Stimulated activated CD4-positive, alpha-beta T cell treated with anti-CD3 and anti-CD28 coated beads, Interleukin-2, amount 100 ng/mL, for 48 hours (primary cell): ENCODE data around the gene CRYGB.

Source experiments
- DNase-seq, 2 donors: peaks; one replicate each; pipeline ENCODE4 v3.0.0-alpha.2; 2020

Gene CRYGB

GRCh38 chr2:208146006-208146405 lies at the start of gene CRYGB:
Gene CRYGB, minus strand, starts transcription at chr2:208146158. Its CDS starts 38 bp downstream, at chr2:208146120.
- DNase-seq = no peak

- no peak for DNase-seq
These were observed 49.6 kb upstream of the CRYGB start for GRCh38 chr2:208195531-208195930.

GRCh38 chr2:208192611-208193236 lies 46.8 kb upstream of the CRYGB start:
- DNase-seq = no peak

GRCh38 chr2:208189810-208190503 lies 44.0 kb upstream of the CRYGB start, which contains the start of gene C2orf80:
Gene C2orf80, minus strand, starts transcription at chr2:208190030. Its CDS starts 3,044 bp downstream, at chr2:208186986.
- no peak for DNase-seq

- DNase-seq = no peak
These were observed 43.3 kb upstream of the CRYGB start for GRCh38 chr2:208189069-208189809.

- no peak for DNase-seq
These were observed 40.9 kb upstream of the CRYGB start for GRCh38 chr2:208186893-208187292.

GRCh38 chr2:208186465-208186864 lies 40.5 kb upstream of the CRYGB start:
- DNase-seq = no peak

GRCh38 chr2:208183972-208184705 lies 38.2 kb upstream of the CRYGB start:
- no peak for DNase-seq

GRCh38 chr2:208183526-208183925 lies 37.6 kb upstream of the CRYGB start:
- DNase-seq = no peak

GRCh38 chr2:208182835-208183234 lies 36.9 kb upstream of the CRYGB start:
- no peak for DNase-seq

GRCh38 chr2:208179028-208179609 lies 33.2 kb upstream of the CRYGB start:
- DNase-seq = no peak

GRCh38 chr2:208175840-208176153 lies 29.8 kb upstream of the CRYGB start:
- no peak for DNase-seq

GRCh38 chr2:208175069-208175839 lies 29.3 kb upstream of the CRYGB start:
- peak; percentile 54 to 61 for DNase-seq

GRCh38 chr2:208174144-208174543 lies 28.2 kb upstream of the CRYGB start:
- no peak for DNase-seq

- DNase-seq = no peak
These were observed 26.2 kb upstream of the CRYGB start for GRCh38 chr2:208172125-208172524.

- DNase-seq = no peak
These were observed 19.2 kb upstream of the CRYGB start for GRCh38 chr2:208164951-208165755.

GRCh38 chr2:208163489-208163888 lies 17.5 kb upstream of the CRYGB start, which contains the start of gene CRYGA:
Gene CRYGA, minus strand, starts transcription at chr2:208163589. Its CDS starts 33 bp downstream, at chr2:208163556.
- no peak for DNase-seq

GRCh38 chr2:208156439-208156838 lies 10.5 kb upstream of the CRYGB start:
- no peak for DNase-seq

GRCh38 chr2:208153156-208153555 lies 7.2 kb upstream of the CRYGB start:
- no peak for DNase-seq

GRCh38 chr2:208150956-208151355 lies 5.0 kb upstream of the CRYGB start:
- no peak for DNase-seq

- no peak for DNase-seq
These were observed 4.1 kb upstream of the CRYGB start for GRCh38 chr2:208150094-208150493.
